GM19099 (cell line): Measurements from ENCODE around the gene SUV39H1.

Experiments
- POLR2A ChIP-seq: IDR thresholded peaks from 3 replicates; pipeline ENCODE4 v1.6.1; 2011; ENCODE audit warnings: low read depth; ENCODE audit not compliant: insufficient read length; ENCODE audit errors: extremely low read depth

Gene SUV39H1

DNA sequence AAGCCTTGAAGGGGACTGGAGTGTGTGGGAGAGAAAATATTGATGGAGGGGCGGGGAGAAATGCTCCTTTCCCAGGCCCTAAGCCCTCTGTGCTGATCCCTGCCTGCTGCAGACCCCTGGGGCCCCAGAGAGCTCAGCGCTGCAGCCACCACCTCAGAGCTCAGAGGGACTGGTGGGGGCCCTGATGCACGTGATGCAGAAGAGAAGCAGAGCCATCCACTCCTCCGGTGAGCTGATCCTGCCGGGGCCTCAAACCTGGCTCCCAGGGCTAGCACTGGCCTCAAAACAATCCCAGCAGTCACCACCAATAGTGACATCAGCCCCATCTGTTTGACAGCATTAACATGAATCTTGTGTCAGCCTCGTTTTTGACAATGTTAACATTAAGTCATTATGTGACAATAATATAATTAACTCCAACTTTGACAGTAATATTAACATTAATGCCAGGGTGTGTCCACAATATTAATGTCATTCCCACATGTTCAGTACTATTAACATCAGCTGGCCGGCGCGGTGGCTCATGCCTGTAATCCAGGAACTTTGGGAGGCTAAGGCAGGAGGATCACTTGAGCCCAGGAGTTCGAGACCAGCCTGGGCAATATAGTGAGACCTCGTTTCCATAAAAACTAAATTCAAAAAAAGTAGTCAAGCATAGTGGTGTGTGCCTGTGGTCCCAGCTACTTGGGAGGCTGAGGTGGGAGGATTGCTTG lies 7.2 kb upstream of the SUV39H1 start:
- TF ChIP-seq POLR2A: no peak

DNA sequence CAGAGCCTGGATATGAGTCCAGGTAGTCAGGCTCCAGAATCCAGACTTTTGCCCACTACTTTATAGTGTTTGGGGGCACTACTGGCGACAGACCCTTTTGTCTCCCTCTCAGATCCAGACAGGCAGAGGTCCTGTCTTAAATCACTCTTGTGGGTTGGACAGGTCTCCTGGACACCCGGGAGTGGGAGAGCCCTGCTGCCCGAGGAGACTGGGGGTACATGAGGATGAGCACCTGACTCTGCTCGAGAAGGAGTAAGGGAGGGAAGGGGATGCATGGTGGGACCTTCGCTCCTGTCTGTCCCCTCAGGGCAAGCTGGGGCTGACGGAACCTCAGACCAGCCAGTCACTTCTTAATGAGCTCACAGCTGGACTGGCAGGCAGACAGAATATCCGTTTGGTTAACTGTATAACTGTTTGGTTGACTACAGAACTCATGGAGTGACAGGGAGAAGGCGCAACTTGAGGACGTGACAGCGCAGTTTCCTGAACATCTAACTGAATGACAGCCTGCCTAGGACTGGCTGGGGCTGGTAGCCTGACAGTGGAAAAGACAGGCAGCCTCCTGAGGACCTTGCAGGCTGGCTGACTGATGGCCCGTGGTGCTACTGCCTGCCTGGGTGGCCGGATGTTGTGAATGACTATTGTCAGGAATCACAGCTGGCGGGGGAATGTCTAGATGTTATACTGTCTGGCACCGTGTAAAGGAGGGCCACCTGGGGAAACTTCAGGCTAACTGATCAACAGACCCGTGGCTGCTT lies 1.6 kb upstream of the SUV39H1 start:
- TF ChIP-seq POLR2A: no peak

DNA sequence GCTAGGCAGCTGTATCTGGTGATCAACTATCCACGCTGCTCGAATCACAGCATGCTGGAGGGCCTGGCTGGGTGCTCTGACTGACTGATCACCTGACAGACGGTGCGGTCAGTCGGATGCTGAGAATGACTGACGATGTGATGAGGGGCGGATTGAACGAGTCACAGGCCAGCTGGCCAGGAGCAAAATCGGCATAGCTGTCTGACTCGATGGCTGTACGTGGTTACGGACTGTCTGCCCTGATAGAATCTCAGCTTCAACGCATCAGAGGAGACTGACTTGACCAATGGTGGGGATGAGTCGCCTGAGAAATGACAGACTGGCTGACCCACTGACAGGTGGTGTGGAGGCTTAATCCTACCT lies 1.0 kb upstream of the SUV39H1 start:
- TF ChIP-seq POLR2A: no peak

DNA sequence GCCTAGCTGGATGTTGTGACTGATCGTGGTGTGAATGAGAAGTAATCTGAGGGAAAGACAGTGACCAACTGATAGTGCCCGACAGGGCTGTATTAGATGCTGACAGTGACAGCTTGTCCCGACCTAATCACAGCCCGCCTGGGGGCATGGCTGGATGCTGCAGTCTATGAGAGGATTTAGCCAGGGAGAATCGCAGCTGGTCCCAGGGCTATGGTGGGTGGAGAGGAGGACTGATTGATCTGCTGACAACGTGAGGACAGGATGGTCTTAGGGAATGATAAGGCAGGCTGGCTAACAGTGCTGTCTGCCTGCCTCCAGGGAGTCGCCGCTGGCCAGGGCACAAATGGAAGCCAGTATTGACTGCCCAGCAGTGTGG lies 621 bp upstream of the SUV39H1 start:
- TF ChIP-seq POLR2A: no peak

DNA sequence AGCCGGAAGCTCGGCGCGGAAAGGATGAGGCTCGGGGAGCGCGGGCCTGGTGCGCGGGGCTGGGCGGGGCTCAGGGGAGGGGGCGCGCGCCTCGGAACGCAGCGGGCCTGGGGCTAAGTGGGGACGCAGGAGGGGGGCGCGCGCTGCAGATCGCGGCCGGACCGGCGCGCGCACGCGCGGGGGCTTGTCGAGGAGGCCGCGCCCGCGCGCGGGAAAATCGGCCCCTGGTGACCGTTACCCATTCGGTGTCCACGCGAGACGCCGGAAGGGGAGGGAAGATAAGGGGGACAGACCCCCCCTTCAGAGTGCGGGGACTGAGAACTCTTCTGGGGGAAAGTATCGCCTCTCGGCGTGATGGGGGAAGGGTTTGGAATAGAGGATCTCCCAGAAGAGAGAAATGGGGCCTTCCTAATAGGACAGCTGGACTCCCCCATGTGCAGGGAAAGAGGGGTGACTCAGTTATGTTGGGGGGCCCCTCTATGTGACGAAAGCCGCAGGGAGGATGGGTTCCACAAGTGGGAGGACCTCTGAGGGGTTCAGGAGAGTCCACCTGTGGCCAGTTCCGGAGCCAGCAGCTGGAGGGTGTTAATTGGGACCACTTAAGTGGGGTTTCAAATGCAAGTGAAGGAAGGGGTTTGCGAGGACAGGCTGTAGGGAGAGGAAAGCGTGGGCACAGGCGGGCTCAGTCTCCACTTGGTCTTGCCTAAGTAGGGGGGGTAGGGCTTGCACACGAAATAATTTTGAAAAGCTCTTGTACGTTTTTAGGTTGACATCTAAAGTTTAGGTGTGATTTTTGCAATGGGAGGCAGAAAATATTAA lies 584 bp downstream of the SUV39H1 start:
- no peak for TF ChIP-seq POLR2A

DNA sequence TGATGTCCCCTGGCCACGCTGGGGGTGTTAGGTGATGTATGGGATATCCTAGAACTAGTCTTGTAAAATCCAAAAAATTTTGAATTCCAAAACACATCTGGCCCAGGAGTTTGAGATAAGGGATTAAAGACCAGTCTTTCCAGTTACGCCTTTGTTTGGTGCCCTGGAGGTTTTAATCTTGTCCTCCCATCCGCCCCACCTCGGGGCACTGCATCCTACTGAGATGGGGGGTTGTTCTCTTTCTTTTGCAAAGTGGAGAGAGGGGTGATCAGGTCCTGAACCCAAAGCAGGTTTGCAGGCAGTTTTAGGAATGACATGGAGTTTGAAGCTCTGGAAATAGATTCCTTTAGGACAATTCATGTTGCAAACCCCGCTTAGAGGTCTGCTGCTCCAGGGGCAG lies 1.8 kb downstream of the SUV39H1 start:
- TF ChIP-seq POLR2A: no peak

DNA sequence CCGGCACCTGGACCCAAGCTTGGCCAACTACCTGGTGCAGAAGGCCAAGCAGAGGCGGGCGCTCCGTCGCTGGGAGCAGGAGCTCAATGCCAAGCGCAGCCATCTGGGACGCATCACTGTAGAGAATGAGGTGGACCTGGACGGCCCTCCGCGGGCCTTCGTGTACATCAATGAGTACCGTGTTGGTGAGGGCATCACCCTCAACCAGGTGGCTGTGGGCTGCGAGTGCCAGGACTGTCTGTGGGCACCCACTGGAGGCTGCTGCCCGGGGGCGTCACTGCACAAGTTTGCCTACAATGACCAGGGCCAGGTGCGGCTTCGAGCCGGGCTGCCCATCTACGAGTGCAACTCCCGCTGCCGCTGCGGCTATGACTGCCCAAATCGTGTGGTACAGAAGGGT lies 3.7 kb downstream of the SUV39H1 start:
- TF ChIP-seq POLR2A: no peak

DNA sequence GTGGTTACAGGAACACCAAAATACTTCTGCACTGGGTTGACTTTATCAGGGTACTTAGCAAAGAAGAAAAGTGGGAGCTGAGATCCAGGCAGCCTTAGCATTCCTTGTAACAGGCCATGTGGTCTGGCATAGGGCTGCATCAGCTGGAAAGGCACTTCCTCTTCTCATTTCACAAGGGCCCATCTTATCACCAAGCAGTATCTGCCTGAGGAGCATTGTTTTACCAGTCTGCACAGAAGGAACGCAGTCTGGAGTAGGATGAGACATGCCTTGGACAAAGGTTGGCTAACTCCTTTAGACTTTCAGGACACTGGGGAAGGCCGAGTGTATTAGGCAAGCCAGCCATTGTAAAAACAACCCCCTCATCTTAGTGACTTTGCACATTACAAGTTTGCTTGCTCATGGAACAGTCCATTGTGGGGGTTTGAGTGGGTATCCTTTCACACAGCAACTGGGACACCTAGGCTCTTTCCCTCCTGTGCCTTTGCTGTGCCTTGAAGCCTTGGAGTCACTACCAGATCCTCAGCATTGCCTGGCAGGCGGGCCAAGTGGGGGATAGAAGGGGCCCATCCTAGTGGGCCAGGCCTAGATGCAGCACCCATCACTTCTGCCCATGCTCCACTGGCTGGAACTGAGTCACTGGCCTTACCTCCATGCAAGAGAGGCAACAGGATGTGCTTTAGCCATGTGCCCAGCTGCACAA lies 4.6 kb downstream of the SUV39H1 start:
- TF ChIP-seq POLR2A: no peak

DNA sequence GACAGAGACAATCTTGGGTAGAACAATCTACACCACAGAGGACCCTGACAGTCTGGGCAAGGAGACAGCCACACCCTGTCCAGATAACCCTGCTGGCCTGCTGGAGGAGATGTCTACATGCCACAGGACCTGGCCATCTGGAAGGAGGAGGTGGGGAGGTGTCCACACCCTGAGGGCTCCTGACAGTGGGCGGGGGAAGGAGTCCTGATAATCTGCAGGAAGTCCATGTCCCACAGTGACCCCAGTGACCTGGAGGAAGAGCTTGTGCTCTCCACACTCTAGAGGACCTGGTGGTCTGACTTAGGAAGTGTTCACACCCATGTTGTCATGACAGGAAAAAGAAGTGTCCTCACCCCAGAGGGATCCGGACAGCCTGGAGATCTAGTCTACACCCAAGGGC lies 5.5 kb downstream of the SUV39H1 start:
- TF ChIP-seq POLR2A: no peak

DNA sequence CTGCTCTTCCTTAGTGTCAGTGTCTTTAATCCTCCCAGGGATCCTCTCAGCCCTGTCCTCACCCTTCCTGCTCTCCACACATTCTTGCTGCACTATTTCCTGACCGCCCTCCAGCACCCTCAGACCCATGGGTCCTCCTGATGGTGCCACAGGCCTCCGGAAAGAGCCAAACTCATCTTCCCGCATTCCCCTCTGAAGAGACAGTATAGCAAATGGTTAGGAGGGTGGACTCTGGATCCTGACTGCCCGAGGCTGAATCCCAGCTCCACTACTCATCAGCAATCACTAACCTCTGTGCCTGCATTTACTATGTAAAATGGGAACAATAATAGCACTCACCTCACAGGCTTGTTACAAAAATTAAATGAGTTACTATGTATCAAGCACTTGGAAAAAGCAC lies 6.2 kb downstream of the SUV39H1 start:
- TF ChIP-seq POLR2A: no peak

DNA sequence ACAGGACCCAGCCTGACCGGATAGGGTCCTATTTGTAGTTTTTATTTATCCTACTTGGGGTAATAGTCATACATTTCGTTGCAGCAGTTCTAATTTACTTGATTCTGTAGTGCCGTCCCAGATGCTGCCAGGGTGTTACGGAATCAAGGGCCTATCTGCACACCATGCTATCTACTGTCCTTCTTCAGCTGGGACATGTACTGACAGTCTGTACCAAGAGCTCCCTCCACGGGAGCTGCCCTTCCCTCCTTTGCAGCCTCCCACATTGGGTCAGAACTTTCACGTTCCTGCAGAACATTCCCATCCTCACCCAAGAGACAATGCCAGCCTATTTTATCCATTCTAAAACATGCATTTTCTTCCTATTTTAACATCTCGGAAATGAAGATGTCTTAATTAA lies 6.7 kb downstream of the SUV39H1 start:
- TF ChIP-seq POLR2A: no peak

DNA sequence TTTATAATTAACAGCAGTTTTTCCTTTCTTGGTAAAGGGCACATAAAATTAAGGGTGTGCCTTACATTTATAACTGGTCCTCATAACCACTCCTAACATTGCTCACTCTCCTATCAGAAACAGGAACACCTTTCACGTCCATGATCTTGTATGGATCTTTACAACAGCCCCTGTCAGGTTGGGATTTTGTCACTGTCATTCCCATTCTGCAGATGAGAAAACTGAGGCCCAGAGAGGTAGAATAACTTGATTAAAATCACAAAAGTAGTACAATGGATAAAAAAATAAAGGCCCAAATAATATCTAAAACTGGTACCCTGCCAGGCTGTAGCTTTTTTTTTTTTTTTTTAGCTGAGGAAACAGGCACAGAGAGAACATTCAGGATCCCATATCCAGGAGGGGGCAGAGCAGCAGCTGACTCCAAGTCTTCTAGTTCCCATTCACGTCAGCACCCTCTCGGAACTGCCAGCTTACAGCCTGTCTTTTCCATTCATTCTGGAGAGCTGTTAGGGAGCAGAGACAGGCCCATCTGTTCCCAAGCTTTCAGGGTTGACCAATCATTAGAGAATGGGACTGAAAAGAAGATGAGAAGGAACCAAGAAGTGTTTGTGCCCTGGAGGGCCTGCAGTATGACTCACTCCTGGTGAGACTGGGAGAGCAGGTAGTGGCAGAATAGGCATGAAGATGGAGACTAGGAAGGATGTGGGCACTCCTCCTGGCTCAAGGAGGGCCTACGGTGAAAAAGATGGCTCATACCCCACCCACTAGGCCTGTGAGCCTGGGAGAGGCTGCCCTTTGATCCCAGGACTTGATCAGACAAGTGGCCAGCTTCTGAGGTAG lies 7.3 kb downstream of the SUV39H1 start:
- TF ChIP-seq POLR2A: no peak

DNA sequence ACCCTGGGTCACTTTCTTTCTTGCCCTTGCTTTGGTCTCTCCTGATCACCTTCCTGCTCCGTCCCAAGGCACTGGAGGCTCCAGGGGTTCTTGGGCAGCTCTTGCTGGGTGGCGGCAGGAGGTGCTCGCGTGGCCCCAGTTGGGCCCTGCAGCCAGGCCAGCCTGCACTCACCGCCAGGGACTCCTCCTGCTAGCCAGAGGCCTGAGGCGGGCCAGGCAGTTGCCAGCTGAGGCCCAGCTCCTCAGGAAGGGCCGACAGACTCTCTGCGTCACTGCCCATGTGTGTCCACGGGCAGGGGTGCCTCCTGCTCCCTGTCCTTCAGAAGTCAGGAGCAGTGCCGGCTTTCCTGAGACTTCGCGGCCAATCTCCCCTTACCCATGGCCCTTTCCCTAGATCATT lies 9.3 kb downstream of the SUV39H1 start:
- no peak for TF ChIP-seq POLR2A

DNA sequence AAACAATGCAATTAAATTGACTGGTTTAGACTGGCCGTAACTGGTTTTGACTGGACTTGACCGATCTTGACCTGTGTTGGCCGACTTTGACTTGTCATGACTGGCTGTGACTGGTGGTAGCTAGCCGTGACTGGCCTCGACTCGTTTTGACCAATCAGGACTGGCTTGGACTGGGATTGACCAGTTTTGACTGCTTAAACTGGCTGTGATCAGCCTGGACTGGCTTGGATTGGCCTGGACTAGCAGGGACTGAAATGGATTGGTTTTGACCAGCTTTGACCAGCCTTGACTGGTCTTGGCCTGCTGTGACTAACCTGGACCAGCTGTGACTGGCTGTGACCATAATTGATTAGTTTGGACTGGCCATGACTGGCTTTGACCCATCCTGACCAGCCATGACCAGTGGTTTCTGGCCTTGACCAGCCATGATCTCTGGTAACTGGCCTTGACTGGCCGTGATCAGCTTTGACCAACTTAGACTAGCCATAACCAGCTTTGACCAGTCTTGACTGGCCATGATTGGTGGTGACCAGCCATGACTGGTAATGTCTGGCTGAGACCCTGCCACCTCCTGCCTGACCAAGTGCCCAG lies 13.1 kb downstream of the SUV39H1 start:
- no peak for TF ChIP-seq POLR2A

DNA sequence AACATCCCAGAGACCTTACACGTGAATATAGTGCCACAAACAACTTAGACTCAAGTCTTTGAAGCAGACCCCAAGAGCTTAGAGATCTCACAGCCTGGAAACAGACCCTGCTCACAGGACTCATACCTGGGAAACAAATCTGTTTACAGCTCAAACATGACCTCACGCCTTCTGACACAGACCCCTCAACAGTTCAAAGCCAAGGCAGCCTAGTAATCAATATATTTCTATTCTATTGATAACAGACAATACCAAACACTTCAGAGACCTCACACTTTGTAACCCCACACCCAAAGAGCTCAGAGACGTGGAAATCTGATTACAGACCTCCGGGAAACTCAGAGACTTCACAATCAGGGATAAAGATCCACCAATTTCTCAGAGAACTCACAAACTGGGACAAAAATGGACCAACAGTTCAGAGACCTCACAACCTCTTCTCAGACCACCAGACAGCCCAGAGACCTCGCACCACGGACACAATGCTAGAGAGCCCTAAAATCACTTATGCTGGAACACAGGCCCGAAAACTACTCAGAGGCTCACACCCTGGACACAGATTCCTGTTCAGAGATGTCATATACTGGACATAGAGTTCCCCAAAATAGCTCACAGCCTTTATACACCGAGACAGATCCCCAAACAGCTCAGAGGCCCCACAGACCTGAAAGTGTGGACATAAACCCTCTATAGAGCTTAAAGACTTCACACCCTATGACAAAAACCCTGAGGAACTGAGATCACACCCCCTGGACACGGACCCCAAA lies 14.8 kb downstream of the SUV39H1 start:
- no peak for TF ChIP-seq POLR2A
